GM10266 (cell line): ENCODE results near the gene TARBP1.

ENCODE experiments used
- DNase-seq: peaks from one replicate; pipeline ENCODE4 v3.0.0; 2012; ENCODE audit errors: extremely low spot score
- CTCF ChIP-seq: IDR thresholded peaks from 2 replicates; pipeline ENCODE4 v1.5.1; 2012; ENCODE audit warnings: mild to moderate bottlenecking, low read depth; ENCODE audit not compliant: control insufficient read depth, insufficient read depth; ENCODE audit errors: missing control alignments

TARBP1 gene

GRCh38 chr1:234503193-234504050, 24.4 kb upstream of the TARBP1 start:
- no peak for TF ChIP-seq CTCF
- DNase-seq: no peak

GRCh38 chr1:234502785-234503184, 23.8 kb upstream of the TARBP1 start:
- no peak for DNase-seq
- TF ChIP-seq CTCF: no peak

- no peak for TF ChIP-seq CTCF
- no peak for DNase-seq
These were observed 21.3 kb upstream of the TARBP1 start for GRCh38 chr1:234500269-234500668.

GRCh38 chr1:234499943-234500245, 20.9 kb upstream of the TARBP1 start:
- no peak for DNase-seq
- no peak for TF ChIP-seq CTCF

GRCh38 chr1:234499119-234499942, 20.4 kb upstream of the TARBP1 start:
- DNase-seq: peak; percentile 64

GRCh38 chr1:234498448-234499118, 19.6 kb upstream of the TARBP1 start:
- DNase-seq: no peak

More at GRCh38 chr1:234499119-234499942, 20.4 kb upstream of the TARBP1 start:
- TF ChIP-seq CTCF: peak; percentile 93

More at GRCh38 chr1:234498448-234499118, 19.6 kb upstream of the TARBP1 start:
- no peak for TF ChIP-seq CTCF
